A673 (cell line): Measurements from ENCODE around the gene SLC30A2. TPM values are rescaled to one million over a fixed set of nuclear protein-coding genes. Genes with fewer than 3 reads are reported as not detected.

Experiments
- BruUV-seq: library from RNA; stranded (reverse); fragments of 400-500 nt; replicated peaks from 2 replicates; lab custom pipeline; 2021; lab: Mats Ljungman, UMichigan
- CTCF ChIA-PET: fragments of 300-600 bp; sonication (Branson Sonifier 250); formaldehyde crosslinking; loops from one replicate; lab custom pipeline; 2022; ENCODE audit warnings: antibody characterized with exemption; lab: Charles Lee
- POLR2A ChIA-PET: fragments of 300-600 bp; sonication (Branson Sonifier 250); formaldehyde crosslinking; loops from one replicate; lab custom pipeline; 2022; ENCODE audit warnings: antibody characterized with exemption; ENCODE audit not compliant: low non-redundant PET; lab: Charles Lee
- DNase-seq: peaks from one replicate; pipeline ENCODE4 v3.0.0-alpha.2; 2015; ENCODE audit warnings: low spot score
- H3K27ac ChIP-seq: fragments of 200-600 bp; sonication (generic); 2 replicates; pipeline ENCODE4 v1.5.1; 2016; ENCODE audit warnings: mixed run types, low read depth, mild to moderate bottlenecking, mixed read lengths, antibody characterized with exemption, low read length; ENCODE audit not compliant: poor library complexity, severe bottlenecking
- H3K27me3 ChIP-seq: fragments of 200-600 bp; sonication (generic); replicated peaks from 2 replicates; pipeline ENCODE4 v1.6.1; 2017; ENCODE audit warnings: mixed run types, low read depth, mild to moderate bottlenecking, mixed read lengths, antibody characterized with exemption, low read length; ENCODE audit not compliant: insufficient read depth, poor library complexity
- H3K36me3 ChIP-seq: fragments of 200-600 bp; sonication (generic); 2 replicates; pipeline ENCODE4 v1.6.1; 2016; ENCODE audit warnings: mixed run types, mild to moderate bottlenecking, mixed read lengths, antibody characterized with exemption, low read length; ENCODE audit not compliant: insufficient read depth, poor library complexity, severe bottlenecking
- H3K4me1 ChIP-seq: fragments of 200-600 bp; sonication (generic); 2 replicates; pipeline ENCODE4 v1.6.1; 2017; ENCODE audit warnings: mixed run types, mild to moderate bottlenecking, mixed read lengths, antibody characterized with exemption, low read length; ENCODE audit not compliant: insufficient read depth, poor library complexity, severe bottlenecking
- H3K4me3 ChIP-seq: fragments of 200-600 bp; sonication (generic); 2 replicates; pipeline ENCODE4 v1.5.1; 2016; ENCODE audit warnings: low read depth, mixed run types, mild to moderate bottlenecking, mixed read lengths, low read length; ENCODE audit not compliant: poor library complexity, severe bottlenecking
- H3K9me3 ChIP-seq: fragments of 200-600 bp; sonication (generic); 2 replicates; pipeline ENCODE4 v1.6.1; 2016; ENCODE audit warnings: mixed run types, low read depth, mild to moderate bottlenecking, mixed read lengths, antibody characterized with exemption, low read length; ENCODE audit not compliant: poor library complexity, severe bottlenecking
- EZH2 ChIP-seq: fragments of 200-600 bp; sonication (generic); IDR thresholded peaks from 2 replicates; pipeline ENCODE4 v1.6.1; 2017; ENCODE audit warnings: borderline replicate concordance, low read depth, mild to moderate bottlenecking, mixed read lengths, antibody characterized with exemption, low read length; ENCODE audit not compliant: poor library complexity, severe bottlenecking
- intact Hi-C: fragments of 100-400 bp; cut with micrococcal nuclease; formaldehyde crosslinking; loops from one replicate; pipeline ENCODE4 v1.10.0; 2022; ENCODE audit not compliant: unreplicated experiment
- total RNA-seq: library from RNA; stranded (reverse); gene quantifications from 2 replicates; pipeline ENCODE4 v1.2.3, GENCODE V29; 2021
- TF ChIP-seq, protein P1 (sequence below): fragments of 300-800, 200-600 bp; sonication (generic); conservative IDR thresholded peaks from 2 replicates; pipeline ENCODE4 v1.5.1; 2017; ENCODE audit warnings: low read depth, mild to moderate bottlenecking, antibody characterized with exemption, low read length, moderate library complexity, mixed read lengths

The SLC30A2 gene
- total RNA-seq, 1 experiment from 2014 or later = not detected

DNA sequence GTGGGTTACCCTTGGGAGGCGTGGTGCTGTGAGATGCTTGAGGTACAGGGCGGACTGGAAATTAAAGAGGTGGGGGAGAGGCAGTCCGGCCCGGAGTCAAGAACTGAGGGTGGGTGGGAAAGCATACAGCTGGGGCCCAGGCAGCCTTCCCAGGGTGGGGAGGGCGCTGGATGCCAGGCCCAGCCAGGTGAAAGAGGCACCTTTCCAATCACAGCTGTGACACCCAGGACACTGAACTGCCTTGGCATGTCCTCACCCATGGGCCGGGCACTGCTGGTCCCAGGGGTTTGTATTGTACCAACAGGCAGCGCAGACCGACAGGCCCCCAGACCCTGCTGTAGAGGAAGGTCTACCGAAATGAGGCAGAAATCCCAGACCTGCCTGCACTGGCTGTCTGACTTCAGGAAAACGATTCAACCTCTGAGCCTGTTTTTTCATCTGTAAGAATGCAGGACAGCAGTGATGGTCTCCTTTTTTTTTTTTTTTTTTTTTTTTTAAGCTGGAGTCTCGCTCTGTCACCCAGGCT lies 9.1 kb downstream of the SLC30A2 start:
- DNase-seq = no peak
- no peak overlapping the region for H3K27ac ChIP-seq
- H3K4me3 ChIP-seq = no peak overlapping the region
- no peaks in the 10 kb centered on the region for H3K36me3 ChIP-seq
- TF ChIP-seq, protein P1, sequence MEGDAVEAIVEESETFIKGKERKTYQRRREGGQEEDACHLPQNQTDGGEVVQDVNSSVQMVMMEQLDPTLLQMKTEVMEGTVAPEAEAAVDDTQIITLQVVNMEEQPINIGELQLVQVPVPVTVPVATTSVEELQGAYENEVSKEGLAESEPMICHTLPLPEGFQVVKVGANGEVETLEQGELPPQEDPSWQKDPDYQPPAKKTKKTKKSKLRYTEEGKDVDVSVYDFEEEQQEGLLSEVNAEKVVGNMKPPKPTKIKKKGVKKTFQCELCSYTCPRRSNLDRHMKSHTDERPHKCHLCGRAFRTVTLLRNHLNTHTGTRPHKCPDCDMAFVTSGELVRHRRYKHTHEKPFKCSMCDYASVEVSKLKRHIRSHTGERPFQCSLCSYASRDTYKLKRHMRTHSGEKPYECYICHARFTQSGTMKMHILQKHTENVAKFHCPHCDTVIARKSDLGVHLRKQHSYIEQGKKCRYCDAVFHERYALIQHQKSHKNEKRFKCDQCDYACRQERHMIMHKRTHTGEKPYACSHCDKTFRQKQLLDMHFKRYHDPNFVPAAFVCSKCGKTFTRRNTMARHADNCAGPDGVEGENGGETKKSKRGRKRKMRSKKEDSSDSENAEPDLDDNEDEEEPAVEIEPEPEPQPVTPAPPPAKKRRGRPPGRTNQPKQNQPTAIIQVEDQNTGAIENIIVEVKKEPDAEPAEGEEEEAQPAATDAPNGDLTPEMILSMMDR = no peak
- TF ChIP-seq EZH2 = no peak
- H3K27me3 ChIP-seq = no peaks in the 10 kb centered on the region
- intact Hi-C loops = loop anchor here (5.0 kb wide), 1 partner anchor 110 kb away; no protein-coding TSS in a partner anchor
- ChIA-PET POLR2A (no interaction called here), CTCF (interaction anchor here (0.5 to 1.2 kb wide), 6 partner anchors 9 to 380 kb away, joined by 3 to 6 read pairs (median 4); no protein-coding TSS in a partner anchor)
- peaks cover 5% of the 10 kb centered on the region for H3K4me1 ChIP-seq
- H3K9me3 ChIP-seq = no peaks in the 10 kb centered on the region
- BruUV-seq = no TSS peak

GRCh38 chr1:26035959-26036755 lies 9.8 kb downstream of the SLC30A2 start:
- DNase-seq = peak; percentile 75
- TF ChIP-seq, protein P1 = peak; percentile 98
- no peak for TF ChIP-seq EZH2

GRCh38 chr1:26035203-26035958 lies 10.5 kb downstream of the SLC30A2 start:
- H3K9me3 ChIP-seq = no peaks in the 10 kb centered on the region
- no peaks in the 10 kb centered on the region for H3K27me3 ChIP-seq
- H3K36me3 ChIP-seq = no peaks in the 10 kb centered on the region
- peak; percentile 95 for DNase-seq
- TF ChIP-seq, protein P1 = no peak
- no peak for TF ChIP-seq EZH2
- H3K4me1 ChIP-seq = peaks cover 5% of the 10 kb centered on the region
- ChIA-PET CTCF (interaction anchor here (0.6 to 0.8 kb wide), 2 partner anchors 72 to 140 kb away, joined by 3 to 6 read pairs; no protein-coding TSS in a partner anchor), POLR2A (no interaction called here)
- H3K4me3 ChIP-seq = peak overlapping the region; percentile 66
- intact Hi-C loops = loop anchor here (5.0 kb wide), 1 partner anchor 112 kb away; no protein-coding TSS in a partner anchor
- H3K27ac ChIP-seq = no peak overlapping the region
- no TSS peak for BruUV-seq

More at GRCh38 chr1:26035959-26036755, 9.8 kb downstream of the SLC30A2 start:
- no TSS peak for BruUV-seq
- H3K4me1 ChIP-seq = peaks cover 5% of the 10 kb centered on the region
- intact Hi-C loops = loop anchor here (5.0 kb wide), 1 partner anchor 111 kb away; no protein-coding TSS in a partner anchor
- H3K27ac ChIP-seq = no peak overlapping the region
- no peaks in the 10 kb centered on the region for H3K9me3 ChIP-seq
- POLR2A ChIA-PET = no interaction called here
- CTCF ChIA-PET = interaction anchor here (0.5 to 1.2 kb wide), 6 partner anchors 8 to 381 kb away, joined by 3 to 7 read pairs (median 4); no protein-coding TSS in a partner anchor
- H3K4me3 ChIP-seq = peak overlapping the region; percentile 66
- H3K36me3 ChIP-seq = no peaks in the 10 kb centered on the region
- H3K27me3 ChIP-seq = no peaks in the 10 kb centered on the region
